ENCODE data around the gene CNTNAP2.

CNTNAP2 gene

DNA sequence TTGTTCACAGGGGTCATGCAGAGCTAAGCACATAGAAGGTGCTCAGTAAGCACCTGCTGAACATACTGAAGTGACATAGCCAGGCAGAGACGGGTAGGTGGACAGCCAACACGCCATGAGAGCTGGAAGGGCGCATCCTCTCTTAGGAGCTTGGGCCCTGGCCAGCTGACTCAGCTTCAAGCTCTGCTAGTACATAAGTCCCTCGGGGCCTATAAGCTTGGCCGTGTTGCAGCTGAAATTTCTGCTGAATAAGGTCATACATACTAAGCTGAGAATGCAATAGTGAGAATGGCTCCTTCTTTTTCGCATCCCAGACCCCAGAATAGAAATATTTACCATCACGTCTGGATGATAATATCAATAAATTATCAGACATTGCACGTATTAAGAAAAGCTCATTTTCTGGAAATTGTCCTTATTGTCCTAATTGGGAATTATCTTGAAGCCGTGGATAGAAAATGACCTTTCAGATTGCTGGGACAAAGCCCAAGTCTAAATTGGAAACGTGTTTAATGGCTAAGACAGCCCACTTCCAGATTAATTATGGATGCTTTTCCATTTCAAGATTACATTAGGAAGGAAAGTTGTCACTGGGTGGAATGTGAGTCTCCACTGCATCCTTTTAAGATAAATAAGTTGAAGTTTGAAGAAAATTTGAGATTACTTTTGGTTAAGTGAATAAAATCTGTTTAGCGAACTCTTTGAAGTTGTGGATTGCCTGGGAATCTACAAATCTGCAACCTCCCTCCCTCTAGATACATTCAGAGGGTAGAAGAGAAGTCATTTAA is 2186.9 kb downstream of the CNTNAP2 start:
- Histone ChIP-seq H2AFZ (ENCODE audit: low read depth, low read length) (no peak overlapping the region), H3K27me3 (ENCODE audit: insufficient read depth, low read length, poor library complexity) (no peaks in the 10 kb centered on the region), H3K9ac (ENCODE audit: low read depth, low read length) (no peak overlapping the region), H3K4me3 (ENCODE audit: low read depth in 1 of 2, low read length in 2 of 2) (no peak overlapping the region), H3K9me3 (ENCODE audit: insufficient read depth, low read length, severe bottlenecking) (no peaks in the 10 kb centered on the region), H3K36me3 (ENCODE audit: insufficient read depth, low read length) (no peaks in the 10 kb centered on the region), H4K20me1 (ENCODE audit: insufficient read depth, low read length) (no peaks in the 10 kb centered on the region), H3K27ac (ENCODE audit: low read length) (no peak overlapping the region), H3K4me2 (ENCODE audit: insufficient read depth, low read length) (no peak overlapping the region), H3K4me1 (ENCODE audit: insufficient read depth, low read length) (no peaks in the 10 kb centered on the region), H3K79me2 (ENCODE audit: insufficient read depth, low read length) (no peaks in the 10 kb centered on the region)
- DNase-seq (no peak), ATAC-seq (ENCODE audit: insufficient read depth, low read depth) (no peak)
- TF ChIP-seq EZH2 (IDR thresholded peaks at IDR 0.05; ENCODE audit: borderline replicate concordance, low read depth, low read length, severe bottlenecking), result no peak
- TF ChIP-seq, protein P1, sequence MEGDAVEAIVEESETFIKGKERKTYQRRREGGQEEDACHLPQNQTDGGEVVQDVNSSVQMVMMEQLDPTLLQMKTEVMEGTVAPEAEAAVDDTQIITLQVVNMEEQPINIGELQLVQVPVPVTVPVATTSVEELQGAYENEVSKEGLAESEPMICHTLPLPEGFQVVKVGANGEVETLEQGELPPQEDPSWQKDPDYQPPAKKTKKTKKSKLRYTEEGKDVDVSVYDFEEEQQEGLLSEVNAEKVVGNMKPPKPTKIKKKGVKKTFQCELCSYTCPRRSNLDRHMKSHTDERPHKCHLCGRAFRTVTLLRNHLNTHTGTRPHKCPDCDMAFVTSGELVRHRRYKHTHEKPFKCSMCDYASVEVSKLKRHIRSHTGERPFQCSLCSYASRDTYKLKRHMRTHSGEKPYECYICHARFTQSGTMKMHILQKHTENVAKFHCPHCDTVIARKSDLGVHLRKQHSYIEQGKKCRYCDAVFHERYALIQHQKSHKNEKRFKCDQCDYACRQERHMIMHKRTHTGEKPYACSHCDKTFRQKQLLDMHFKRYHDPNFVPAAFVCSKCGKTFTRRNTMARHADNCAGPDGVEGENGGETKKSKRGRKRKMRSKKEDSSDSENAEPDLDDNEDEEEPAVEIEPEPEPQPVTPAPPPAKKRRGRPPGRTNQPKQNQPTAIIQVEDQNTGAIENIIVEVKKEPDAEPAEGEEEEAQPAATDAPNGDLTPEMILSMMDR (IDR thresholded peaks at IDR 0.05; ENCODE audit: borderline replicate concordance, extremely low read depth, low read length, poor library complexity, severe bottlenecking), result no peak

- Histone ChIP-seq H3K9ac (ENCODE audit: low read depth, low read length) (no peak overlapping the region), H2AFZ (ENCODE audit: low read depth, low read length) (no peak overlapping the region), H4K20me1 (ENCODE audit: insufficient read depth, low read length) (no peaks in the 10 kb centered on the region), H3K79me2 (ENCODE audit: insufficient read depth, low read length) (no peaks in the 10 kb centered on the region), H3K9me3 (ENCODE audit: insufficient read depth, low read length, severe bottlenecking) (no peaks in the 10 kb centered on the region), H3K4me3 (ENCODE audit: low read depth in 1 of 2, low read length in 2 of 2) (no peak overlapping the region), H3K4me1 (ENCODE audit: insufficient read depth, low read length) (no peaks in the 10 kb centered on the region), H3K36me3 (ENCODE audit: insufficient read depth, low read length) (no peaks in the 10 kb centered on the region), H3K27ac (ENCODE audit: low read length) (no peak overlapping the region), H3K4me2 (ENCODE audit: insufficient read depth, low read length) (no peak overlapping the region), H3K27me3 (ENCODE audit: insufficient read depth, low read length, poor library complexity) (no peaks in the 10 kb centered on the region)
- DNase-seq (no peak), ATAC-seq (ENCODE audit: insufficient read depth, low read depth) (no peak)
- TF ChIP-seq, protein P1 (IDR thresholded peaks at IDR 0.05; ENCODE audit: borderline replicate concordance, extremely low read depth, low read length, poor library complexity, severe bottlenecking), result no peak
- no peak for TF ChIP-seq EZH2 (IDR thresholded peaks at IDR 0.05; ENCODE audit: borderline replicate concordance, low read depth, low read length, severe bottlenecking)
Measured at GRCh38 chr7:148304083-148304335, 2187.4 kb downstream of the CNTNAP2 start.

- Histone ChIP-seq H3K27ac (ENCODE audit: low read length) (no peak overlapping the region), H4K20me1 (ENCODE audit: insufficient read depth, low read length) (no peaks in the 10 kb centered on the region), H2AFZ (ENCODE audit: low read depth, low read length) (no peak overlapping the region), H3K36me3 (ENCODE audit: insufficient read depth, low read length) (no peaks in the 10 kb centered on the region), H3K27me3 (ENCODE audit: insufficient read depth, low read length, poor library complexity) (no peaks in the 10 kb centered on the region), H3K4me3 (ENCODE audit: low read depth in 1 of 2, low read length in 2 of 2) (no peak overlapping the region), H3K79me2 (ENCODE audit: insufficient read depth, low read length) (no peaks in the 10 kb centered on the region), H3K4me1 (ENCODE audit: insufficient read depth, low read length) (no peaks in the 10 kb centered on the region), H3K4me2 (ENCODE audit: insufficient read depth, low read length) (no peak overlapping the region), H3K9me3 (ENCODE audit: insufficient read depth, low read length, severe bottlenecking) (no peaks in the 10 kb centered on the region), H3K9ac (ENCODE audit: low read depth, low read length) (no peak overlapping the region)
- no peak for TF ChIP-seq EZH2 (IDR thresholded peaks at IDR 0.05; ENCODE audit: borderline replicate concordance, low read depth, low read length, severe bottlenecking)
- TF ChIP-seq, protein P1 (IDR thresholded peaks at IDR 0.05; ENCODE audit: borderline replicate concordance, extremely low read depth, low read length, poor library complexity, severe bottlenecking), result no peak
- DNase-seq (no peak), ATAC-seq (ENCODE audit: insufficient read depth, low read depth) (no peak)
Measured at GRCh38 chr7:148304456-148304855, 2187.9 kb downstream of the CNTNAP2 start.
